ENCODE data around the gene KIAA1614. TPM values are rescaled to one million over a fixed set of nuclear protein-coding genes. Genes with fewer than 3 reads are reported as not detected.

KIAA1614 gene
- total RNA-seq, 1 experiment from 2014 or later = 0.15 TPM

GRCh38 chr1:180928331-180929230 lies 15.9 kb downstream of the KIAA1614 start:
- Histone ChIP-seq H3K4me2 (no peak overlapping the region), H3K79me2 (ENCODE audit: low read depth) (no peaks in the 10 kb centered on the region), H3K4me3 (no peak overlapping the region), H3K4me1 (replicated peaks; ENCODE audit: insufficient read depth) (peaks cover 3% of the 10 kb centered on the region), H3K36me3 (ENCODE audit: low read depth) (no peaks in the 10 kb centered on the region), H3K27me3 (ENCODE audit: insufficient read depth, low read depth) (no peaks in the 10 kb centered on the region; the same call in 1 of the 2 replicates), H4K20me1 (ENCODE audit: insufficient read depth) (no peaks in the 10 kb centered on the region), H2AFZ (no peak overlapping the region), H3K9me3 (ENCODE audit: insufficient read depth, low read depth) (no peaks in the 10 kb centered on the region), H3K9me2 (ENCODE audit: insufficient read depth) (no peaks in the 10 kb centered on the region), H3F3A (ENCODE audit: insufficient read depth, low read depth) (no peaks in the 10 kb centered on the region), H3K27ac (no peak overlapping the region)
- POLR2A ChIA-PET (ENCODE audit: unreplicated experiment) = no interaction called here
- BruUV-seq (replicated peaks) = no TSS peak
- CTCF ChIA-PET = no interaction called here
- no peak for TF ChIP-seq EZH2 (IDR thresholded peaks at IDR 0.05; ENCODE audit: low read depth)
- TF ChIP-seq, protein P1, sequence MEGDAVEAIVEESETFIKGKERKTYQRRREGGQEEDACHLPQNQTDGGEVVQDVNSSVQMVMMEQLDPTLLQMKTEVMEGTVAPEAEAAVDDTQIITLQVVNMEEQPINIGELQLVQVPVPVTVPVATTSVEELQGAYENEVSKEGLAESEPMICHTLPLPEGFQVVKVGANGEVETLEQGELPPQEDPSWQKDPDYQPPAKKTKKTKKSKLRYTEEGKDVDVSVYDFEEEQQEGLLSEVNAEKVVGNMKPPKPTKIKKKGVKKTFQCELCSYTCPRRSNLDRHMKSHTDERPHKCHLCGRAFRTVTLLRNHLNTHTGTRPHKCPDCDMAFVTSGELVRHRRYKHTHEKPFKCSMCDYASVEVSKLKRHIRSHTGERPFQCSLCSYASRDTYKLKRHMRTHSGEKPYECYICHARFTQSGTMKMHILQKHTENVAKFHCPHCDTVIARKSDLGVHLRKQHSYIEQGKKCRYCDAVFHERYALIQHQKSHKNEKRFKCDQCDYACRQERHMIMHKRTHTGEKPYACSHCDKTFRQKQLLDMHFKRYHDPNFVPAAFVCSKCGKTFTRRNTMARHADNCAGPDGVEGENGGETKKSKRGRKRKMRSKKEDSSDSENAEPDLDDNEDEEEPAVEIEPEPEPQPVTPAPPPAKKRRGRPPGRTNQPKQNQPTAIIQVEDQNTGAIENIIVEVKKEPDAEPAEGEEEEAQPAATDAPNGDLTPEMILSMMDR (conservative IDR thresholded peaks at IDR 0.05) = no peak
- intact Hi-C loops (cut with micrococcal nuclease; ENCODE audit: unreplicated experiment) = no loop called here
- DNase-seq = no peak

DNA sequence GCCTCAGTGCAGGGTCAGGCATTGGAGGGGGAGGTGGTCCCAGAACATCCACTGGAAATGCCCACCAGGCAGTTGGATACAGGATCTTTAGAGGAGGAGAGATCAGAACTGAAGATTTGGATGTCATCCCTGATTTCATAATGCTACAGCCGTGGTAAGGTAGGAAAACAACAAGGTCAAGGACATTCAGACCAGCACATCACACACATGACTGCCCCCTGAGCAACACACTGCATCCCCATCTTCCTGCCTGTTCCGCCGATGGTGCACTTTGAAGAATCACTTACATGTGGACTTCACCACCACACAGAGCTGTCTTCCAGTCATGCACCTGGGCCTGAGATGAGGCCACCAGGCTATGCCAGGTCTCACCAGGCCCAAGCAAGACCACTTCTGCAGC lies 16.7 kb downstream of the KIAA1614 start:
- no peaks in the 10 kb centered on the region for H3K9me3 ChIP-seq (ENCODE audit: insufficient read depth, low read depth)
- no peaks in the 10 kb centered on the region for H4K20me1 ChIP-seq (ENCODE audit: insufficient read depth)
- no TSS peak for BruUV-seq (replicated peaks)
- H3F3A ChIP-seq (ENCODE audit: insufficient read depth, low read depth) = no peaks in the 10 kb centered on the region
- no peaks in the 10 kb centered on the region for H3K36me3 ChIP-seq (ENCODE audit: low read depth)
- H3K4me1 ChIP-seq (replicated peaks; ENCODE audit: insufficient read depth) = no peaks in the 10 kb centered on the region
- H3K4me2 ChIP-seq = no peak overlapping the region
- H3K27ac ChIP-seq = no peak overlapping the region
- ChIA-PET CTCF (no interaction called here), POLR2A (ENCODE audit: unreplicated experiment) (no interaction called here)
- no peaks in the 10 kb centered on the region for H3K9me2 ChIP-seq (ENCODE audit: insufficient read depth)
- no peaks in the 10 kb centered on the region; the same call in 1 of the 2 replicates for H3K27me3 ChIP-seq (ENCODE audit: insufficient read depth, low read depth)
- intact Hi-C loops (cut with micrococcal nuclease; ENCODE audit: unreplicated experiment) = no loop called here
- no peak overlapping the region for H3K4me3 ChIP-seq
- H3K79me2 ChIP-seq (ENCODE audit: low read depth) = no peaks in the 10 kb centered on the region
- no peak for TF ChIP-seq EZH2 (IDR thresholded peaks at IDR 0.05; ENCODE audit: low read depth)
- TF ChIP-seq, protein P1 (conservative IDR thresholded peaks at IDR 0.05) = no peak
- no peak overlapping the region for H2AFZ ChIP-seq
- DNase-seq = no peak

- Histone ChIP-seq H3K27me3 (ENCODE audit: insufficient read depth, low read depth) (no peaks in the 10 kb centered on the region), H3K79me2 (ENCODE audit: low read depth) (no peaks in the 10 kb centered on the region), H3K4me1 (replicated peaks; ENCODE audit: insufficient read depth) (no peaks in the 10 kb centered on the region), H3K9me3 (ENCODE audit: insufficient read depth, low read depth) (no peaks in the 10 kb centered on the region), H3K9me2 (ENCODE audit: insufficient read depth) (no peaks in the 10 kb centered on the region), H3K4me2 (no peak overlapping the region), H3K4me3 (no peak overlapping the region), H3K27ac (no peak overlapping the region), H2AFZ (no peak overlapping the region), H4K20me1 (ENCODE audit: insufficient read depth) (no peaks in the 10 kb centered on the region), H3K36me3 (ENCODE audit: low read depth) (no peaks in the 10 kb centered on the region), H3F3A (ENCODE audit: insufficient read depth, low read depth) (no peaks in the 10 kb centered on the region)
- DNase-seq = no peak
- TF ChIP-seq, protein P1 (conservative IDR thresholded peaks at IDR 0.05) = no peak
- TF ChIP-seq EZH2 (IDR thresholded peaks at IDR 0.05; ENCODE audit: low read depth) = no peak
- POLR2A ChIA-PET (ENCODE audit: unreplicated experiment) = interaction anchor here (0.6 kb wide), 1 partner anchor 9 kb away, joined by 4 read pairs; no protein-coding TSS in a partner anchor
- no TSS peak for BruUV-seq (replicated peaks)
- intact Hi-C loops (cut with micrococcal nuclease; ENCODE audit: unreplicated experiment) = no loop called here
- CTCF ChIA-PET = no interaction called here
These were observed 18.0 kb downstream of the KIAA1614 start for GRCh38 chr1:180930687-180931086.

All from PC-9 (cell line).